Stimulated activated CD4-positive, alpha-beta T cell treated with anti-CD3 and anti-CD28 coated beads, Interleukin-4, amount 100 ng/mL, for 1 hour (primary cell): ENCODE results near the gene VTI1A.

Experiments used
- DNase-seq: peaks from one replicate; pipeline ENCODE4 v3.0.0-alpha.2; 2020

VTI1A gene

DNA sequence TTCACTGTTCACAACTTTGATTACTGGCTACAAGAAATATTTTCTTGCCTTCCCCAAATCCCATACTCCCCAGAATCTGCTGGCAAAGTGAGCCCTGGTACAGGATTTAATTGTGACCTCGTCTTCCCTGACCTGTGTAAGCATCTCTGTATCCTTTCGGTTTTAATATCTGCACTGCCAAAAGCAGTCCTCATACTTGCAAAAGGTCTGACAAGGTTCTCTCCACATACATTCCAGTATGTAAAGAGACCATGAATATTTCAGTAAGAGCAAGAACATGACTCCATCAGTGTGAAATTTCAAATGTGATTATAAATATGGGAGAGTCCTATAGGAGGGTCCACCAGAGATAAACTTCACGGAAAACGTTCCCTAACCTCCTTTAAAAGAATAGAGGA is 369.0 kb downstream of the VTI1A start:
- DNase-seq: no peak

DNA sequence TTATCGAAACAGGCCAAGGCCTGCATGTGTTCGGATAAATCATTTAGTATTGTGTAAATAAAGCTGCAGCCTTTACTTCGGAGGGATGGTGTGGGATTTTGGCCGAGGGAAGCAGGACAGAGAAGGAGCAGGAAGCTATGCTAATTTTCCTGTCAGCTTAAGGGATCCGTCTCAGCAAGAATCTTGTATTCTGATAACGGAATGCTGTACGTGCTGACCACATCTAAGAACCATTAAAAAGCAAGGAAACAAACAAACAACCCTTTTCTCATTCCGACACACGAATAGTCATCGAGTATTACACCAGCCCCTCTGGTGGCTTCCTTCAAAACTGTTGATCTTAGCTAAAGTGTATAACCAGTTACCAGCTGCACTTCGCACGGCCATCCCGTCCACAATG is 369.9 kb downstream of the VTI1A start:
- no peak for DNase-seq

DNA sequence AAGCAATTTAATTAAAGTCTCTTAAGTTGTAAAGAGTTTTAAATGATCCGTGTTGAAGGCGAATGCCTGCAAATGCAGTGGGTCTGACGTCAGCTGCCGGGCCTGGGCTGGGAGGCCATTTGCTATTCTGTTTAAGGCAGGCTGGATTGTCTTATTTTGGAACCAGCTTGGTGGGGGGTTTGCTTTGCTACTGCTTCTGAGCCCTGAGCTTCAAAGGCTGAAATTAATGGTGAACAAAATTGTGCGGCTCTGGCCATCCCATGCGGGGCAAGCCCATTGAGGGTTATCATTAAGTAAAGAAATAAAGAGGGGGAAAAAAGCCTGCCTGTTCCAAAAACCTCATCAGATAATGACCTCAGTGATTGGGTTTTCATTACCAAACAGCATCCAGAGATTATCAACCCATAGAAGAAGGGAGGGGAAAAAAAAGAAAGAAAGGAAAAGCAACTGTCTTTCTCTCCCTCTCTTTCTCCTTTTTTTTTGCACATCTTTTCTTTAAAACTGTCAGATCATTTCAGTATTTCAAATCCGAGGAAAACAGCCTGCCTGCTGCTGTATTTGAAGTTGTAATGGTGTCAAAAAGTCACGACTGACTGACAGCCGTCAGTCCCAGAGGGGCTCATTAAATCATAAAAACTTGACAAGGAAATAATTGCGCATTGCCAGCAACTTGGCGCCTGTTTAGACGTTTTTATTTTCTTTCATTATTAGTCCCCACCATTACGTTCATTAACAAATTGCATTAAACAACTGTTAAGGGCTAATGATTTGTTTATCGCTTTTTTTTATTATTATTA is 371.2 kb downstream of the VTI1A start:
- no peak for DNase-seq

DNA sequence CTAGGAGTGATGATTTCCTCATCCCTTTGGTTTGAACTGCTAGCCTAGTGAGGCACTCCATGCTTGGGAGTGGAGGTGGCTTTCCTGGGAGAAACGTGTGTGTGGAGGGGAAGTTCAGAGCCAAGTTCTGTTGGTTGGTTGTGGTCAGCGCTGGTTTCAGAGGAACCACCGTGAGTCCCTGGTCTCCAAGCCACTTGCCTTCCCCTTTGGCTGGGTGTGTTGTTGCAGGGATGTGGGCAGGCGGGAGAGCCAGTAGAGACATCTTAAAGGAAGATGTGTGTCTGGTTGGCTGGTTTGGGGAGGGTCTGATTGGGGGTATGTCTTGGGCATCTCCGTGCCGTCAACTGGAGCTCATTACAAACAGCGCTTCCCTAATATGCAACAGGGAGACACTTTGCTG is 372.2 kb downstream of the VTI1A start:
- no peak for DNase-seq

DNA sequence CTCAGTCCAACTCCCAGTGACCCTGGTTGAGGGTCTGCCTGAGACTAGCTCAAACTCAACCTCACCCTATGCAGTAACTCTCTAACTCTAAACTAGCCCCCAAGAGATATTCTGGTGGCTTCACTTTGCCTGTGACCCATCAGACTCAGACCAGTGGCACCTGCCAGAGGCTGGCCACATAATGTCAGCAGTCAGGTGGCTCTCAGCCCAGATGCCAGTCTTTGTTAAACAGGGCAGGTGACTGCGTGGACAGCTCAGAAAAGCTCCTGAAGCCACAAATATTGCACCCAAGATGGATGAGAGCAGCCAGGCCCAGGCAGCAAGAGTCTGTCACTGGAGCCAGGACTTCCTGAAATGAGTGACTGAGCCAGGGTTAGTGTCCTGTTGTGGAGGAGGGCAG is 373.3 kb downstream of the VTI1A start:
- DNase-seq: no peak

DNA sequence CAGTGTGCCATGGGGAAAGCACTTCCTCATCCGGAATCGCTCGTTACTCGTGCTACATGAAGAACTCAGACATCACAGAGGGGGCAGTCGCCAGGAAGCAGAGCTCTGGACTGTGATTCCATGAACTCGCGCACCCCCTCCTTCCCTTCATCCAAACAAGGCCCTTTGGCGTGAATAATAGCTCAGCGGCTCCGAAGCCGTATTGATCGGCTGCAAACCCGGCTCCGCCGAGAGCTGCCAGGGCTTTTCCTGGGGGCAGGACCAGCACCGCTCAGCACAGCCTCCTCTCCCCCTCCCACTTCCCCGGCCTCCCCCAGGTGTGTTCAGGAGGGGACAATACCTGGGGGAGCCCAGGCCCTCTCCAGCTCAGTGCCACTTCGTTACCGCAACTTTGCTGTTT is 374.0 kb downstream of the VTI1A start:
- no peak for DNase-seq

DNA sequence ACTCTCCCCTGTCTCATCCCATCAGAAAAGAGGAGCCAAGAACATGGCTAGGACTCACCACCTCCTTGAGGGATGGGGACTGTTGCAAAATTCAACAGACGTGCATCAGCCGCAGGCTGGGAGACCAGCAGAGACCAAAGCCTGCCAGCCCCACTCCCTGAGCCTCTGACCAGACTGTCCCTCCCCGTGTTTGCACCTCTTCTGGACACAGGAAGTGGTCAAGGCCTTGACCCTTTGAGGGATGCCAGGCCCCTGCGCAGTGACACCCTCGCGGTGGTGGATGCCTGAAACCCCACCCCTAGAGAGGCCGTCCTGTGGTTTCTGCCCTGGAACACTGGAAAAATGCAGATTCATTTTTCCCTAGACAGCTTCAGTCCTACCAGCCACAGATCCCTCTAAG is 374.6 kb downstream of the VTI1A start:
- DNase-seq: no peak

DNA sequence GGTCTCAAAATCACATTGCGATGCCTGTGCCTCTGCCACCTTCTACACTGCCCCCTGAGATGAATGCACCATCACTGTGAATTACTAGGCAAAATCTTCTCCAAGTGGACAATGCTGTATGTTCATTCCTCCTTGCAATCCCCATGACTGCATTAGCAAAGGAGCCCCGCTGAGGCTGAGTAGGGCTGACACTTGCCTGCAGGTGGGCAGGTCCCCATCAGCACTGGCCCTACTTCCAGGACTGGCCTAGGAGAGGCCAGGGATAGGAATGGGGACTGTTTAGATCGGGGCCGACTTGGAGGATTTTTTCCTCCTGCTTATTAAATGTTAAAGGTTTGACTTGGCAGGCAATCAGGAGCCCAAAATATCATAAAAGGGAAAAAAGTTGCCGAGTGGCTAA is 376.0 kb downstream of the VTI1A start:
- DNase-seq: no peak

DNA sequence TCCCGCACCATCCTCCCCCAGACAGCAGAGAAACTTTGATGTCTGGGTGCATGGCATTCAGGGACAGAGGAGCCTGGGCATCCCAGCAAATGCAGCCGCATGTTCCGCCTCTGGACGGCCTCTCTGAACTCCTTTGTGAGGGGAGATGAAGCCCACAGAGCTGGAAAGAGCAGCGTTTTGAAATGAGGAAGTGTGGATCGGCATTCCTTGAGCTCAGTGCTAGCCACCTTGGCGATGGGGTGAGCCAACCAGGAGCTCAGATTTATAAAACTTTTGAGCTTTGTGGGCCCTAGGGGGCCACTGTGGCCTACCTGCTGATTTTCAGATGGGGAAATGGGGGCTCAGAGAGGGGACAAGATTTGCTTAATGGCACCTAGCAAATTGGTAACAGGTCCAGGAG is 376.6 kb downstream of the VTI1A start:
- no peak for DNase-seq

DNA sequence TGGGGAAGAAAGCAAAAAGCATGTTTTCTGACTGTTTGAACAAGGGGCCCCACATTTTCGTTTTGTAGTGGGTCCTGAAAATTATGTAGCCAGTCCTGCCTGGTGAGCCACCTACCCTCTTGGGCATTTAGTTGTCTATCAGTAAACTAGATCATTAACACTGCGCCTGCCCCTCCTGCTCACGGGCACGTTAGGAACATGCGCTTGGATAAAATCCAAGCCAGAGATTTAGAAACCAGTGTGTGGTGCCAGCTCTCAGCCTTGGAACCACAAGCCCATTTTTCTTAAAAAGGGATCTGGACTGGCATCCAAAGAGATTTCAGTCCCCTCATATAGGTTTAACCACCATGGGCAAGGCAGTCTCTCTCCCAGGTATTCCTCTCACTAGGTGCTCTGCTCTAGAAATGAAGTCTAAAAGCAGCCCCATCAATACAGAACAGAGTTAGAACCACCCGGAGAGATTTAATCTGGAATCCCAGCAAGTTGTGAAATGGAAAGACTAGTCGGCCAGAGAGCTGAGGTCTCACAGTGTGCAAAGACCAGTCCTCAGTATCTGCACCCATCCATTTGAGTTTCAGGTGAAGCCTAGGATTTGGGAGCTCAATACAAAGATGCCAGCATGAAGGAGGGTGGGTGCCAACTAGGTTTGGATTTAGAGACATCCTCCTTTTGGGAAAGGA is 379.1 kb downstream of the VTI1A start:
- no peak for DNase-seq

DNA sequence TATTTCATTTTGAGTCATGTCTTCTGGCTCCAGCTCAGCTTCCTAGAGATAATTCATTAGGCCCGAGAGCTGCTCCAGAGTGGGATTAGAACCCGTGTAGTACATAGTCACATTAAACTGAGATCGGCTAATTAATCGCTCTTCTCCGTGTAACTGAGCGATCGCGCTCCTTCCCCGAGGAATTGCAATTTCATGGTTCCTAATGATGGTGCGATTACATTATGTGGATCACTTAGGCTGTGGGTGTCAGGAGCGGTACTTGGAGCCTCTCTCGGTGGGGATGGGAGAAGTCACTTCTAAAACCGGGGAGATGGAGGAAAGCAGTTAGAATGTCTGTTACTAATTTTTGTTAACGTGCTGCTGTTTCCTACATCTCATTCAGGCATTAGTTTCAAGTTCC is 380.1 kb downstream of the VTI1A start:
- DNase-seq: no peak

DNA sequence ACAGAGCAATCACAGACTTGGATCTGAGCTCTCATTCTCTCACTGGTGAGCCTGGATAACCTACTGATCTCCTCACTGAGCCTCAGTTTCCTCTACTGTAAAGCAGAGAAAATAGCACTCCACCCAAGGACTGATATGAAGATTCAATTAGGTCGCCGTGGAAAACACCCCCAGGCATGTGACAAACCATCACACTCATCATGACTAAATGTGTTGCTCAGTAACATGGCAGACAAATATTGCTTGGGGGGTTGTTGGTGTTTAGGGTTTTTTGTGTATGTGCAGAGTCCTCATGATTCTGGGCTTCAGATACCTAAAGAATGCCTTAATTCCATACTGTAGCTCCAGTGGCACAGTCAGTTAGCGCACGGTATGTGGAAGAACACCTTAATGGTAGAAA is 380.9 kb downstream of the VTI1A start:
- DNase-seq: no peak

DNA sequence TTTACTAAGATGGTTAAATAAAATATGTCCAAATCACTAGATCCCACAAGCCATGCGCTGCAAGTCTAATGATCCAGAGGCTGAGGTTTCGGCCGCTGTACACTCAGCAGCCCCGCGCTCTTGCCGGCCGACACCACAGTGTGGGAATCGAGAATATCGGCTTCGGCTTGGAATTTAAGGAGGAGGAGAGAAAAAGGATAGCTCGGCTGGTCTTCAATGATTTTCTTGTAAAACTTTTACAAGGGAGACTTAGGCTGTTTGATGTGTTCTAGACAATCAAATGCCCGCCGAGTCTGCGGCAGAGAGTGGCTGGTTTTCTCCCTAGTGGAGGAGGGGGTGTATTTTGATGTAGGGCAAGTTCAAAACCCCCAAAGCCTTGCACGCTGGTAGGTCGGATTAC is 384.8 kb downstream of the VTI1A start:
- DNase-seq: no peak

DNA sequence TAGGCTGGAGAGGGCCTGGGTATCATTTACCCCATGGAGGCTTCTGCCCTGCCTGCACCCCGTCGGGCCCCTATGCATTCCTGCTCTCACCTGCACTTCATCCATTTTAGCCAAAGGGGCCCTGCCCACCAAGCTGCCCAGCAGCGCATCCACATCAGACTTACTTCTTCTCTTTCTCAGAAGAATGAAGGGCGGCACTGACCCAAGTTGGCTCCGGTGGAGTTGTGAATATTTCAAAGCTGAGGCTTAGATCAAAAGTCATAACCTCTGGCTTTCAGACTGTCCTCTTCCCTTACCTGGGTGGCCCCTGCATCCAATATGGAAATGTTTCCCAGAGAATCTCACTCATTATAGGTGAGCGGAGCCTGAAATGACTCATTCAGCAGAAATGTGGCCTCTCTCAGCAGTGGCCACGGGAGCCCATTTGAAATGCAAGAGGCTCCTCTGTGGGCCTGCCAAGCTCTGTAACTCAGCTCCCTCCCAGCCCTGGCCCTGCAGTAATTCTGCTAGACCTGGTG is 385.4 kb downstream of the VTI1A start:
- no peak for DNase-seq

DNA sequence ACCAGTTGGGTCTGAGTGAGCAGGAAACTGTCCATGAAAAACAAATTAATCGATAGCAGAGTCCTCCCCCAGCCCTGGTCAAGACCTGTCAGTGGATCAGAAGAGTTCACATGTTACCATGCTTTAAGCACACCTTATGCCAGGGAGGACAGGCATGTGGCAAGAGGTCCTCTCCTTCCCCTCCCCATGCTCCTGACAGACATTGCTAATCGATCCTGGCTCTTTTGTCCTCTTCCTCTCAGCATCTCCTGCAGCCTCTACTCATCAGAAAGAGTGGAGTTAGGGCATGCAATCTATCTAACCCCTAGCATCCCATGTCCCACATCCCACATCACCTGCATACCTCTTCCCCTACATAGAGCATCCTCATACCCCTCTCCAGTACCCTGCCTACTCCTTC is 385.9 kb downstream of the VTI1A start:
- no peak for DNase-seq

DNA sequence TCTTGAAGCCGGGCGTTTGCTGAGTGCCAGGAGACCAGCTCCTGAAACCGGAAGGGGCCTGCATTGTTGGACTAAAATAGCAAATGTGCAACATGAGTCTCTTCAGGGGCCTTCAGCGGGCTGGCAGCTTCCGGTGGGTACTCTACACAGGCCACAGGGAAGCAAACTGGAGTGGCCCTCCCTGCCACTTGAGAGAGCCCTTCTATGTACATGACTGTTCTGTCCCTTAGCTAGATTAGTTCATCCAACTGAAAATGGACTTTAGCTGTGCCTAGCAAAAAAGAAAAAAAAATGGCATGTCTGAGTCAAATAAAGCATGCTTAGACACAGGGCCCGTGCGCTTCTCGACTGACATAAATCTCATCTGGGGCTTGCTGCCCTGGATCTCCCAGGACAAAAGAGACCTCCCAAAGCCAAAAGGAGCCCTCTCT is 387.8 kb downstream of the VTI1A start:
- no peak for DNase-seq

DNA sequence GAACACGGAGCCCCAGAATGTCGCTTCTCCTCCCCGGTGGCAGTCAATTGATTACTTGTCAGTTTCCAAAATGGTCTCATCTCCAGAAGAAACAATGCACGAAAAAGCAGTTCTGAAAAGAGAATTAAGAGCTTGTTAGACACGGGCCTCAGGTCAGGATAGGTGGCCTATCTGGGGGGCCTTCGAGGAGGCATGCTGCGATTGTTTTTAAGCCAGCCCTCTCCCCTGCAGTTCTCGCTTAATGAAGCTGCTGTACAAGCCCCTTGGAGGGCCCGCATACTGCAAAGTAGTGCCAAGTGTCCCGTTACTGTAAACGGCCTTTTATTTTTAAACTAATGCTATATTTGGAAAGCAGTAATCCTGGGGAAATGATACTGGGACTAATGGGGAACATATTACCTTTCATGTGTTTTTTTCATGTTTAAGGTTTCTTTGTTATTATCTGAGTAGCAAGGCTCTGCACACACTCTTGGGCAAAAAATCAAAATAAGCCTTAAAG is 388.3 kb downstream of the VTI1A start:
- no peak for DNase-seq

DNA sequence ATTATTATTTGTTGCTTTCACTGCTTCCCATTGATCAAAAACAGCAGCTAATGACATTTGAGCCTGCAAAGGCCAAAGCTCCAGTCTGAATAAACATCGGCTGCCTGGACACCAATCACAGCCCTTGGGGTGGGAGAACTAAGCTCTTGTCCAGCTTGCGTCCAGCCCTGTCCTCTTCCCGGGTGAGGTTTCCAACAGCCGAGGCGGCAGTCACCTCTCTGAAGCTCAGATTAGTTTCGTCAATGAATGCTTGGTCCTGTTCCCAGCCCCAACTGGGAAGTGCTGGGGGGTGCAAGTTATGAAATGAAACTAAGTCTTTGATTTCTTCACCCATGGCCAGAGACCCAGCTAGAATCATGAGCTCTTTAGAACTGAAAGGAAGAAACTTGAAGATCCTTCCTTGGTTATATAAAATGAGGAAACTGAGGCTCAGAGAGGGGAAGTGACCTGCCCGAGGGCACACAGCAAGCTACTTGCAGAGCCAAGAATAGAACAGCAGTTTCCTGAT is 389.0 kb downstream of the VTI1A start:
- DNase-seq: no peak

DNA sequence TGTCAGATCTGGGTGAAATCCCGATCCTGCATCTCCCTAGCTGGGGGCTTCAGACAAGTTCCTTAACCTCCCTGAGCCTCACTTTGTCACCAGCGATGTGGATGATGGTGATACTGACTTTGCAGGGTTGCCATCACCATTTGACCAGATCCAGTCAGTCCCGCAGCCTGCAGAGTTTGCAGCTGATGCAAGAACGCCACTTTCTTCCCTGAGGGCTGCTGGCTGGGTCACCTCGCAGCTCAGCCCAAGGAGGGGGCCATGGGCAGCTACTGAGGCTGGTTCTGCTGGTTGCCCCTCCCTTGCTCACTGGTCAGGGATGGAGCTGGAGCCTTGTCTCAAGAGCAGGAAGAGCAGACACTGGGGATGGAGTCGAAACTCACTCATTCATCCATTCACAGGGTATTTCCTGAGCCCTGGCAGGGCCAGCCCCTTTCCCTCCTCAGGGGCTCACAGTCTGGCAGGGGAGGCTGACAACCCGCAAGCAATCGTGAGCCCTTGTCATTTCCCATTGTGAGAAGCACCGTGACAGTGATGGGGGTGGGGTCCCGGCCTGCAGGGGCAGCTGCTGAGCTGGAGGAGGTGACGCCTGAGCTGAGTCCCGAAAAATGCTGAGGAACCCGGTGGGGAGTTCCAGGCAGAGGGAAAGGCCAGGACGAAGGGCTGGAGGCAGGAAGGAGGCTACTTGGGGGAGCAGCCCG is 391.9 kb downstream of the VTI1A start:
- DNase-seq: no peak

DNA sequence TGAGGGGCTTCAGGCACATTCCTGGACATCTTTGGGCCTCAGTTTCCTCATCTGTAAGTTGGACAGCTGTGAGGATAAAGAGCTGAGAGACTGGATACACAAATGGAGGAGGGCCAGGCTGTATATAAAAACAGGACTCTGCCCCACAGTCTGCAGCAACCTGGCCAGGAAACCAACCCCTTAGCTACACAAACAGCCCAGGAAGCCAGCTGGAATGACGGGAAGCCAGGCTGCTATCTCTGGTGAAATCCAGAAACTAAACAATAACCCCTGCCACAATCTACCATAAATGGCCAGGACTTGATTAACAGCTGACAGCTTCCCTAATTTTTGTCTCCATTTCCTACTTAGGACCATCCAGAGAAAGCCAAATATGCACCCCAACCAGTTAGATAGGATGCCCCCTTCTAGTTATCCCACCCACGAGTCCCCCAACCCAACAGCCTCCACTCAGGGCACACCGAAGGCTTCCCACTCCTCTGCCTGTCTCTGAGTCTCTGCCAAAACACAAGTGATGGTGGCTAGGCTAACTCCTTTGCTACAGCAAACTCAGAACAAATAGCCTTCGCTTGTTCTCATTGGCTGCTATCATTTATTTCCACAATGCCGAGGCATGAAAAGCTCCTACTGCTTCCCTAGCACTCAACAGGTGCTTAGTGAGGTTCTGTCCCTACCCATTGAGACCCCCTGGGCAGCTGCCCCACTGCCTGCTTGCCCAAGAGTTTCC is 393.1 kb downstream of the VTI1A start:
- no peak for DNase-seq

DNA sequence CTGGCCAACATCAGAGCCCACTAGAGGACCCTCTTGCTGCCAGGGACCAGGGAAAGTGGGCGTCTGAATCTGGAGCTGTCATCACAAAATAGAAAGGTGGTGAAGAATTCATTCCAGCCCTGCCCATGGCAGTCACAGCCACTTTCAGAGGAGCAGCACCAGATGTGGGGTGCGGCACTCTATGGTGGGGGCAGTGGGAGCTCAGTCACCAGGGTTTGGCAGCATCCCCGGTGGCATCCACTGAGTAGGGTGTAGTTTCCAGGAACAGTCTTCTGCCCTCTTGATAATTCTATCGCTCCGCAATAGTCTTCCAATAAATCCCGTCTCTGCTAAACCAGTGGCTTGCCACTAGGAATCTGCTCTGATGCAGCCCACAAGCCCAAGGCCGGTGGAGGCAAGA is 394.5 kb downstream of the VTI1A start:
- no peak for DNase-seq

DNA sequence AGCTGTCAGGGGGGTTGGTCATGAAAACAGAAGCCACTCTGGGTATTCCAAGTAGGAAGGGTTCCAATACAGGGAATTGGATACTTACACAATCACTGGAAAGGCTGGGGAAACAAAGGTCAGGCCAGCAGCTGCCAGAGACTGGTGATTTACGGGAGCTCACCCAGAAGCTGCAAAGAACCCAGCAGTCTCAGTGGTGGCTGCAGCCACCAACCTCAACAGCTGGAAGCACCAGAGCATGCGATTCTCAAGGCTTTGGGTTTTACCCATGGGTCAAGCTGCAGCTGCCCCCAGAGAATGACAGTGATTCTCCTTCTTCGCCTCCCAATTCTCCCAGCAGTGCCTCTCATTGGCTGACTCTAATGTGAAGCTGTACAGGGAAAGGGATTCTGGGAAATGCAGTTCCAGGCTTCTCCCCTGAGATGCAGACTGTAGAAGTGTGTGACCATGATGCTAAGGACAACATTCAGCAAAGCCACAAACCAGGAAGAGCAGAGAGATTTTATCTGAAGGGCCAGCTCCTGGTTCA is 395.9 kb downstream of the VTI1A start:
- DNase-seq: no peak

DNA sequence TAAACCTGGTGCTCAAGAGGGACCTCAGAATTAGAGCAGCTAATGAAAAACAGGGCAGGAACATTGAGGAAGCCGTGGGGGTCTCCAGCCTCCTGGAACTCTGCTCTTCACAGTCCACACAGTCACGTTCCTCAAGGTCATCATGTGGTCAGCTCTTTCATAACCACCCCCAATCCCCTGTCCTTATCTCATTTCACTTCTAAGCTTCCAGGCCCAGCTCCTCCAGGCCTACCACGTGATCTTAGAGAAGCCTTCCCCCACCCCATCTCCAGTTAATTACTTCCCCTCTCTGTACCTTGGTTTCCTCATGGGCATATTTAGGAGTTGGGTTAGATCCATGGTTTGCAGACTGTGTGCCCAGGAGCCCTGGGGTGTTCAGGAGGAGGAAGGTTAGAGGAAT is 396.6 kb downstream of the VTI1A start:
- DNase-seq: no peak
